Transverse colon (tissue), 4 donors: ENCODE data around the gene IQCK. TPM values are rescaled to one million over a fixed set of nuclear protein-coding genes. Genes with fewer than 3 reads are reported as not detected.

Experiments
- DNase-seq: peaks from one replicate; pipeline ENCODE4 v3.0.0-alpha.2; 2019
- H3K27ac ChIP-seq, 4 donors: fragments of 200-600 bp; sonication (generic); 2 replicates each; pipeline ENCODE4 v1.5.1; 2016 to 2018; ENCODE audit warnings: inconsistent platforms in 4 of 4
- H3K27me3 ChIP-seq: fragments of 200-600 bp; sonication (generic); 2 replicates; pipeline ENCODE4 v1.5.1; 2017; ENCODE audit warnings: inconsistent platforms
- H3K36me3 ChIP-seq, 4 donors: fragments of 200-600 bp; sonication (generic); 2 replicates each; pipeline ENCODE4 v1.5.1; 2017 to 2019; ENCODE audit warnings: inconsistent platforms in 4 of 4
- H3K4me1 ChIP-seq, 4 donors: fragments of 200-600 bp; sonication (generic); 2 replicates each; pipeline ENCODE4 v1.5.1; 2017 to 2020; ENCODE audit warnings: inconsistent platforms in 4 of 4
- H3K4me3 ChIP-seq, 4 donors: fragments of 200-600 bp; sonication (generic); 1 replicate in 1 of 4; 2 replicates in 3 of 4; pipeline versions ENCODE4 v1.5.1 to v1.6.1; 2017 to 2019; ENCODE audit warnings: inconsistent platforms in 4 of 4
- H3K9me3 ChIP-seq, 2 donors: fragments of 200-600 bp; sonication (generic); 2 replicates each; pipeline ENCODE4 v1.5.1; 2017 to 2019; ENCODE audit warnings: inconsistent platforms in 2 of 2
- EP300 ChIP-seq: sonication (generic); formaldehyde crosslinking; IDR thresholded peaks from one replicate; pipeline ENCODE4 v1.6.1; 2017; ENCODE audit warnings: antibody characterized with exemption, low read depth
- POLR2A ChIP-seq: fragments of 450-650 bp; IDR thresholded peaks from one replicate; pipeline ENCODE4 v1.6.1; 2016; ENCODE audit warnings: antibody characterized with exemption, mild to moderate bottlenecking, moderate library complexity
- POLR2AphosphoS5 ChIP-seq, 3 donors: sonication (generic); formaldehyde crosslinking; IDR thresholded peaks; one replicate each; pipeline ENCODE4 v1.6.1; 2016; ENCODE audit warnings: antibody characterized with exemption in 3 of 3
- WGBS, 2 donors: methylation state at CpG; one replicate each; pipeline ENCODE4 v1.1.5; 2018; ENCODE audit warnings: low coverage in 1 of 2; 5-methylcytosine and 5-hydroxymethylcytosine counted together
- in situ Hi-C, 4 donors: fragments of 200-750 bp; cut with MboI; loops; one replicate each; pipeline versions ENCODE4 v1.15.0 to v1.15.1; 2017; ENCODE audit warnings: low sequenced_read_pairs in 3 of 4, low pct_ligation_motif_present in 1 of 4, low pct_unique_long_range_greater_than_20kb in 1 of 4
- intact Hi-C: fragments of 100-400 bp; cut with DNase I; formaldehyde crosslinking; loops from one replicate; pipeline ENCODE4 v1.15.1; 2023; ENCODE audit warnings: low total_unique reads
- total RNA-seq, 4 donors: library from RNA; depleted of rRNA; stranded (reverse); fragments of >200 nt; gene quantifications; one replicate each; pipeline ENCODE4 v1.1.0, GENCODE V29; 2016
- TF ChIP-seq, protein P1 (sequence below), 5 experiments: fragments of 200-600 bp in 3 of 5; fragments of 450-650 bp in 2 of 5; sonication (generic) in 3 of 5; IDR thresholded peaks; 1 replicate in 2 of 5; 2 replicates in 3 of 5; pipeline ENCODE4 v1.5.1; 2016 to 2017; ENCODE audit warnings: antibody characterized with exemption in 5 of 5, inconsistent platforms in 3 of 5, mild to moderate bottlenecking in 2 of 5, moderate library complexity in 1 of 5

Gene IQCK, protein sequence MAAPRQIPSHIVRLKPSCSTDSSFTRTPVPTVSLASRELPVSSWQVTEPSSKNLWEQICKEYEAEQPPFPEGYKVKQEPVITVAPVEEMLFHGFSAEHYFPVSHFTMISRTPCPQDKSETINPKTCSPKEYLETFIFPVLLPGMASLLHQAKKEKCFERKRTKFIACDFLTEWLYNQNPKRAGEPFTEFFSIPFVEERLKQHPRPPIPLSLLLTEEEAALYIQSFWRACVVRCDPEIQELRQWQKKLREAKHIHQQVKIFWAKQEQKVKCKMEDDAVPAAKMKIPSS
- total RNA-seq: 10 to 100 TPM in 3 of 4 donors, 1 to 10 TPM in 1; 8.3 to 18.2 (median 12.7) TPM

DNA sequence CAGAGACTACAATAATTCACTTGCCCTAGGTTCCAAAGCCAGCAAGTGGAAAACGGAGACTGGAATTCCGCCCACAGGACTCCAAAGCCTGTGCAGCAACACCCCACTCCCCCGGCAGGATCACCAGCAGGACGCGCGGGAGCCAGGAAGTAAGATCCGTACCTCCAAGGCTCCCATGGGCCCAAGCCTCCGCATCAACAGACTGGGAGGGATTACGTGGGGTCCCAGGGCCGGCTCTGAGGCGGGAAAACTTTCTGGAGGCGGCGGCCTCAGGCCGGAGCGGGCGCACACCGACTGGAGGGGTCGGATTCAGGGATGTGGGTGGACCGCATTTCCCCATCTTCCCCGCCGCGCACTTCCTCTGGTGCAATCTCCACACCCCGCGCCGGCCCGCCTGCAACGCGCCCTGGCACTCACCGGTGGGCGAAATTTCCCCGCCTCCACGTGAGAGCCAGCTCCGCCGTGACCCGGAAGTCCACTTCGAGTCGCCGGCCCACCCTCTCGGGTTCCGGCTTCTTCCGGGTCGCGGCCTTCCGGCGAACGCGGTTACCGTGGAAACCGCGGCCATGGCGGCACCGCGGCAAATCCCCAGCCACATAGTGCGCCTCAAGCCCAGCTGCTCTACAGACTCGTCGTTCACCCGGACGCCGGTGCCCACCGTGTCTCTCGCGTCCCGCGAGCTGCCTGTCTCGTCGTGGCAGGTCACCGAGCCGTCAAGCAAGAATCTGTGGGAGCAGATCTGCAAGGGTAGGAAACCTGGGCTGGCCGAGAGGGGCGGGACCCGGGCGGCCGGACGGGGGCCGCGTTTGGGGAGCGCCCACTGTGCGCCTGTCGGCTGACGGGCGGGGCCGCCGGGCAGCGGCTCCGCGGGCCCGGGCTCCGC, at the start of gene IQCK, which contains the start of gene KNOP1:
IQCK (plus strand) TSS at position 531 of the 883 bp plus-strand sequence; CDS start at position 567, 36 bp downstream.
KNOP1 (minus strand) TSS at position 487 of the 883 bp plus-strand sequence. CDS start 3,192 bp downstream, outside the sequence.
- peak; percentile 15 for TF ChIP-seq EP300
- TF ChIP-seq, protein P1, sequence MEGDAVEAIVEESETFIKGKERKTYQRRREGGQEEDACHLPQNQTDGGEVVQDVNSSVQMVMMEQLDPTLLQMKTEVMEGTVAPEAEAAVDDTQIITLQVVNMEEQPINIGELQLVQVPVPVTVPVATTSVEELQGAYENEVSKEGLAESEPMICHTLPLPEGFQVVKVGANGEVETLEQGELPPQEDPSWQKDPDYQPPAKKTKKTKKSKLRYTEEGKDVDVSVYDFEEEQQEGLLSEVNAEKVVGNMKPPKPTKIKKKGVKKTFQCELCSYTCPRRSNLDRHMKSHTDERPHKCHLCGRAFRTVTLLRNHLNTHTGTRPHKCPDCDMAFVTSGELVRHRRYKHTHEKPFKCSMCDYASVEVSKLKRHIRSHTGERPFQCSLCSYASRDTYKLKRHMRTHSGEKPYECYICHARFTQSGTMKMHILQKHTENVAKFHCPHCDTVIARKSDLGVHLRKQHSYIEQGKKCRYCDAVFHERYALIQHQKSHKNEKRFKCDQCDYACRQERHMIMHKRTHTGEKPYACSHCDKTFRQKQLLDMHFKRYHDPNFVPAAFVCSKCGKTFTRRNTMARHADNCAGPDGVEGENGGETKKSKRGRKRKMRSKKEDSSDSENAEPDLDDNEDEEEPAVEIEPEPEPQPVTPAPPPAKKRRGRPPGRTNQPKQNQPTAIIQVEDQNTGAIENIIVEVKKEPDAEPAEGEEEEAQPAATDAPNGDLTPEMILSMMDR (IDR thresholded peaks at IDR 0.05): peak in 2 of 5 experiments; percentile 36 to 39
- peak; percentile 50 for TF ChIP-seq POLR2A
- peak; percentile 64 to 78 (median 72) for TF ChIP-seq POLR2AphosphoS5 (IDR thresholded peaks at IDR 0.05)
- no peaks in the 10 kb centered on the region for H3K36me3 ChIP-seq
- in situ Hi-C loops (loop anchor here in 1 of 4 donors (25.0 kb wide), 1 partner anchor 169 kb away; the partner anchor contains the start of gene GPRC5B), intact Hi-C loops (loop anchor here (10.0 kb wide), 1 partner anchor 167 kb away; the partner anchor contains the start of gene GPRC5B)
- no peaks in the 10 kb centered on the region for H3K27me3 ChIP-seq
- H3K4me3 ChIP-seq: peak within 1 kb of the TSS; percentile 73 to 95 (median 91)
- H3K4me1 ChIP-seq: peaks cover 9 to 32% (median 27%) of the 10 kb centered on the region in 4 donors
- no peaks in the 10 kb centered on the region for H3K9me3 ChIP-seq
- peak within 1 kb of the TSS; percentile 82 to 90 (median 86) for H3K27ac ChIP-seq
- DNase-seq: peak; percentile 90
- WGBS, 2 donors: 0% methylated on average over 83 of the region's 88 CpGs; no CpG with 5 or more reads in 1 of the 2 donors

DNA sequence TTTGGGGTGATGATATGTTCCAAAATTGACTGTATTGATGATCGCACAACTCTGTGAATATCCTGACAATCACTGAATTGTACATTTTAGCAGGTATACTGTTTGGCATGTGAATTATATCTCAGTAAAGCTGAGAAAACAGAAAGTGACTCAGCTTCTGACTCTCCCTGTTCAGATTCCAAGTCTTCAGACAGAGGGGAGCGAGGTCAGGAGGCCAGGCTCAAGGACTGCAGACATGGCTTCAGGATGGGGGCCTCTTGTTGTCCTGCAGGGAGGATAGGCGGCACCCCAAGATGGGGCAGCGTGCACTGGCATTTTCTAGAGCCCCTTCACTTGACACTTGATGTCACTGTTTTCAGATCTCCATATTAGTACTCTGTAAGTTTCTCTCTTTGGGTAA, 45.7 kb upstream of the IQCK start:
- H3K4me1 ChIP-seq: no peaks in the 10 kb centered on the region
- intact Hi-C loops: no loop called here
- DNase-seq: no peak
- no peaks in the 10 kb centered on the region for H3K27me3 ChIP-seq
- H3K27ac ChIP-seq: no peak overlapping the region
- no peak overlapping the region for H3K4me3 ChIP-seq
- H3K9me3 ChIP-seq: no peaks in the 10 kb centered on the region
- H3K36me3 ChIP-seq: peaks cover 0 to 30% (median 4%) of the 10 kb centered on the region in 4 donors
- no peak for TF ChIP-seq EP300
- TF ChIP-seq, protein P1 (IDR thresholded peaks at IDR 0.05): no peak
- no peak for TF ChIP-seq POLR2A
- 98 to 100% methylated on average over 3 to 4 of the region's 4 CpGs for WGBS, 2 donors
- in situ Hi-C loops: no loop called here

GRCh38 chr16:19674485-19674884, 43.6 kb upstream of the IQCK start:
- DNase-seq: no peak
- Histone ChIP-seq H3K36me3 (peaks cover 0 to 20% (median 1%) of the 10 kb centered on the region in 4 donors), H3K4me1 (no peaks in the 10 kb centered on the region), H3K27ac (no peak overlapping the region), H3K9me3 (no peaks in the 10 kb centered on the region), H3K4me3 (no peak overlapping the region), H3K27me3 (no peaks in the 10 kb centered on the region)
- WGBS, 2 donors: 96 to 100% methylated on average over 4 to 5 of the region's 5 CpGs
- TF ChIP-seq EP300 (no peak), POLR2A (no peak), POLR2AphosphoS5 (IDR thresholded peaks at IDR 0.05) (no peak)
- TF ChIP-seq, protein P1 (IDR thresholded peaks at IDR 0.05): no peak
- intact Hi-C loops (no loop called here), in situ Hi-C loops (no loop called here)

DNA sequence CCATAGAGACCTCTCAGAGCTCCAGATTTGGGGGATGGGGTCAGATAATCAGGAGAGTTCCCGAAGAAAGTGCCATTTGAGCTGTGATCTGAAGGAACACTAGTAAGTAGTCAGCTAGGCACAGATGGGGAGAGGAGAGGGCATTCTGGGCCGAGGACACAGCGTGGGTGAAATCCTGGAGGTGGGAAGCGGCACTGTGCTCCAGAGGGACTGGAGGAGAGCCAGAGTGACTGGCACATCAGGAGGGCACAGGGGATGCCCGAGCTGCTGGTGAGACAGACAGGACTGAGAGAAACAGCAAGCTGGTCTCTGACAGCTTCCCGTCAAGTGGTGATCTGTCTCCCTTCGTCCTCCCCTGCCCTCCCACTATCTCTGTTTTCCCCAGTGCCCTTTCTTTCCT, 40.7 kb upstream of the IQCK start:
- 76 to 93% methylated on average over 2 to 7 of the region's 7 CpGs for WGBS, 2 donors

More for the DNA sequence above, 40.7 kb upstream of the IQCK start:
- Histone ChIP-seq H3K27ac (no peak overlapping the region), H3K4me3 (no peak overlapping the region), H3K4me1 (no peaks in the 10 kb centered on the region), H3K27me3 (no peaks in the 10 kb centered on the region), H3K36me3 (peaks cover 0 to 3% (median 0%) of the 10 kb centered on the region in 4 donors), H3K9me3 (no peaks in the 10 kb centered on the region)
- DNase-seq: no peak
- in situ Hi-C loops (loop anchor here in 1 of 4 donors (25.0 kb wide), 1 partner anchor 90 kb away; no protein-coding TSS in a partner anchor), intact Hi-C loops (no loop called here)
- TF ChIP-seq POLR2A (no peak), POLR2AphosphoS5 (IDR thresholded peaks at IDR 0.05) (no peak), EP300 (no peak)
- TF ChIP-seq, protein P1 (IDR thresholded peaks at IDR 0.05): no peak
